DMS 273 (cell line): ENCODE measurements around the gene CNOT11.
A peak's percentile ranks its signal among the peaks of the same experiment; 100 is the strongest.
"Not testable (repeated sequence)": the region's sequence is repeated elsewhere in the genome, so short reads cannot be mapped to it uniquely, and the experiment has no call there.

Source experiments
- DNase-seq: peaks from one replicate; lab custom pipeline; 2025; ENCODE audit not compliant: unreplicated experiment; lab: John Stamatoyannopoulos, UW

Gene CNOT11

GRCh38 chr2:101252408-101253012, at the start of gene CNOT11:
Gene CNOT11 (plus strand): TSS chr2:101252886. CDS start chr2:101252965, 79 bp downstream.
- peak; percentile 99 for DNase-seq

GRCh38 chr2:101204400-101205115, 48.1 kb upstream of the CNOT11 start:
- DNase-seq, result peak; percentile 6

DNA sequence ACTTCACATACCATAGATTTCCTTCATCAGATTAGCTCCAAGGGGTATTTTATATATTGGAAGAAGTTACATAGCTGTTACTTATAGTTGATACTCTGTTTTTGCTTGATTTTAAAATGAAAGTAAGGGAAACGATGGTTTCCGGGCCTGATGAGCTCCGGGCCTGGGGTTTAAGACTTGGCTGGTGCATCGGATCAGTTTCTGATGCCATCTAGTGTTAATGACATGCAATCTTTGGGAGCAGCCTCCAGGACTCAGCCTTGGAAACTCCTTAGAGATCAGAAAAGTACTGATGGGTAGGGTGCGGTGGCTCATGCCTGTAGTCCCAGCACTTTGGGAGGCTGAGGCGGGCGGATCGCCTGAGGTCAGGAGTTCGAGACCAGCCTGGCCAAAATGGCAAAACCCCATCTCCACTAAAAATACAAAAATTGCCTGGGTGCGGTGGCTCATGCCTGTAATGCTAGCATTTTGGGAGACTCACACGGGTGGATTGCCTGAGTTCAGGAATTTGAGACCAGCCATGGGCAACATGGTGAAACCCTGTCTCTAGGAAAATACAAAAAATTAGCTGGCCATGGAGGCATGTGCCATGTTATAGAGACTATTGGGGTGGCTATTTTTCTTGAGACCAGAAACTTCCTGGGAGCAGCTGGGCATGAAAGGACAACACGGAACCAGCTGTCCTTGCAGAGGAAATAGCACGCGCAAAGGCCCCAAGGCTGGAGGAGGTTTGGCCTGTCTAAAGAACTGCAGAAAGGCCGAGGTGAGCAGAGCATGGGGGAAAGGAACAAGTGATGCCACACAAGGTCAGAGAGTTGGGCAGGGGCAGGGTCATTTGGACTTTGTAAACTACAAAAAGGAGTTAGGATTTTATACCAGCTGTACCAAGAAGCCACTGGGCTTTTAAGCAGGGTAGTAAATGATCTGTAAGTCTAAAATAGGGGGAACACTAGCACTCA, 46.9 kb upstream of the CNOT11 start:
- DNase-seq, result peak; percentile 87

GRCh38 chr2:101208830-101209229, 43.9 kb upstream of the CNOT11 start:
- no peak for DNase-seq

- DNase-seq, result no peak
Measured at GRCh38 chr2:101219246-101219645, 33.4 kb upstream of the CNOT11 start.

GRCh38 chr2:101220091-101220490, 32.6 kb upstream of the CNOT11 start:
- peak; percentile 29 for DNase-seq

GRCh38 chr2:101223814-101224231, 28.9 kb upstream of the CNOT11 start:
- no peak for DNase-seq

GRCh38 chr2:101230541-101231001, 22.1 kb upstream of the CNOT11 start:
- DNase-seq, result no peak

- no peak for DNase-seq
Measured at GRCh38 chr2:101231240-101231639, 21.4 kb upstream of the CNOT11 start.

GRCh38 chr2:101231937-101232730, 20.6 kb upstream of the CNOT11 start:
- no peak for DNase-seq

- no peak for DNase-seq
Measured at GRCh38 chr2:101232770-101233169, 19.9 kb upstream of the CNOT11 start.

GRCh38 chr2:101234169-101234938, 18.3 kb upstream of the CNOT11 start:
- DNase-seq, result no peak

DNA sequence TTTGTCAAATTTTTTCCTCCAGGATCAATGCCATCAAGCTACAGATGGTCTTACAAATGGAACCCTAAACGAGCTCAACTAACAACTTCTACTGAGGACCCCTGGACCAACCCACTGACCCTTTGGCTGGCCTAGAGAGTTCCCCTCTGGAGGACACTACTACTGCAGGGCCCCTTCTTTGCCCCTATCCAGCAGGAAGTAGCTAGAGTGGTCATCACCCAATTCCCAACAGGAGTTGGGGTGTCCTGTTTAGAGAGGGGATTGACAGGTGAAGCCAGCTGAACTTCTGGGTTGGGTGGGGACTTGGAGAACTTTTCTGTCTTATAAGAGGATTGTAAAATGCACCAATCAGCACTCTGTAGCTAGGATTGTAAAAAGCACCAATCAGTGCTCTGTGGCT, 16.7 kb upstream of the CNOT11 start:
- not testable (repeated sequence) for DNase-seq

DNA sequence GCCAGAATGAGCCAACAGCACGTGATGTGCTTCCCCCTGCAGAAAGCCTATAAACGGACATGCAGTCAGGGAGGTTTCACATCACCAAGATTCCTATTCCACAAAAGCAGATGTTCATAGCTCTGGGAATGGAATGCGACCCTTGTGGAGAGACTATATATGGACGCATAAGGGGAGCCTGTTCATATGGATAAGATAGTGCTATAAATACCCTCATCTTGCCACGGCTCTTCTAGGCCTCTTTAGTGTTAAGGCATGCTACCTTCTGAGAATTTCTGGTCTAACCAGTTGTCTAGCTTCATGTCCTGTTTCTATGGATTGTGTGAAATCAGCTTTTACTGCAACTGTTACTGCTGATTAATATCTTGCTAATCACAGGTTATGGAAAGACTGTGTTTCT, 14.7 kb upstream of the CNOT11 start:
- not testable (repeated sequence) for DNase-seq

GRCh38 chr2:101238930-101239759, 13.5 kb upstream of the CNOT11 start:
- no peak for DNase-seq

DNA sequence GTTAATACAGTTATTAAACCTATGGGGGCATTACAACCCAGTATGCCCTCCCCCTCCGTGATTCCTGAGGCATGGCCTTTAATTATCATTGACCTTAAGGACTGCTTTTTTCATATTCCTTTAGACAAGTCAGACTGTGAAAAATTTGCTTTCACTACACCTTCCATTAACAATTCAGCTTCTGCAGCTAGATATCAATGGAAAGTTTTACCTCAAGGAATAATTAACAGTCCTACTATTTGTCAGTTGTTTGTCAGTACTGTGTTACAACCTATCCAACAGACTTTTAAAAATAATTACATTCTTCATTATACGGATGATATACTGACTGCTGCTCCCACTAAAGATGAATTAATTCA, 12.9 kb upstream of the CNOT11 start:
- DNase-seq, result not testable (repeated sequence)

- DNase-seq, result peak; percentile 29
Measured at GRCh38 chr2:101240694-101241093, 12.0 kb upstream of the CNOT11 start.

DNA sequence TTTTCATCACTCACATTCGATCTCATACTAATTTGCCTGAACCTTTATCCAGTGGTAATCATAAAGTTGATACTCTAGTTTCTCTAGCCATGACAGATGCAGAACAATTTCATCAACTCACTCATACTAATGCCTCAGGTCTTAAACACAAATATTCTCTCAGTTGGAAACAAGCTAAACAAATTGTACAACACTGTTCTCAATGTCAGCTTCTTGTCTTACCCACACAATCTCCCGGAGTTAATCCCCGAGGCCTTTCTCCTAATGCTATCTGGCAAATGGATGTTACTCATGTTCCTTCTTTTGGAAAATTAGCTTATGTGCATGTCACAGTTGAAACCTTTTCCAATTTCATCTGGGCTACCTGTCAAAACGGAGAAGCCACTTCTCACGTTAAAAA, 11.5 kb upstream of the CNOT11 start:
- DNase-seq, result no peak

GRCh38 chr2:101244373-101244772, 8.3 kb upstream of the CNOT11 start:
- not testable (repeated sequence) for DNase-seq
